Neuronal stem cell (in vitro differentiated cells): ENCODE measurements around the gene ARFGAP3.

Source experiments
- DNase-seq: peaks from one replicate; pipeline ENCODE4 v3.0.0-alpha.2; 2013; ENCODE audit warnings: low spot score
- H2AFZ ChIP-seq: one replicate; pipeline ENCODE4 v1.6.1; 2013; ENCODE audit warnings: mild to moderate bottlenecking, low read length, inconsistent platforms
- H2AK5ac ChIP-seq: 2 replicates; pipeline ENCODE4 v1.6.1; 2013; ENCODE audit warnings: low read depth, mild to moderate bottlenecking, inconsistent platforms, low read length, moderate library complexity, mixed read lengths
- H2BK120ac ChIP-seq: 2 replicates; pipeline ENCODE4 v1.6.1; 2013; ENCODE audit warnings: low read depth, mild to moderate bottlenecking, inconsistent platforms, low read length, moderate library complexity, mixed read lengths
- H2BK12ac ChIP-seq: one replicate; pipeline ENCODE4 v1.6.1; 2013; ENCODE audit warnings: low read length, inconsistent platforms
- H2BK15ac ChIP-seq: 2 replicates; pipeline ENCODE4 v1.6.1; 2013; ENCODE audit warnings: mild to moderate bottlenecking, low read length, inconsistent platforms, mixed read lengths
- H2BK5ac ChIP-seq: one replicate; pipeline ENCODE4 v1.6.1; 2013; ENCODE audit warnings: inconsistent platforms, mild to moderate bottlenecking, low read length, moderate library complexity
- H3K14ac ChIP-seq: one replicate; pipeline ENCODE4 v1.6.1; 2013; ENCODE audit warnings: low read length, inconsistent platforms
- H3K18ac ChIP-seq: 2 replicates; pipeline ENCODE4 v1.6.1; 2013; ENCODE audit warnings: low read length, inconsistent platforms
- H3K23ac ChIP-seq: 2 replicates; pipeline ENCODE4 v1.6.1; 2013; ENCODE audit warnings: low read depth, mild to moderate bottlenecking, mixed read lengths, low read length, inconsistent platforms; ENCODE audit not compliant: poor library complexity
- H3K27ac ChIP-seq: replicated peaks from 3 replicates; pipeline ENCODE4 v1.5.1; 2013; ENCODE audit warnings: low read length, inconsistent platforms
- H3K27me3 ChIP-seq, 3 experiments: 2 replicates each; pipeline ENCODE4 v1.6.1; 2013; ENCODE audit warnings: low read length in 3 of 3, mild to moderate bottlenecking in 2 of 3, inconsistent platforms in 1 of 3, low read depth in 1 of 3, mixed read lengths in 1 of 3, moderate library complexity in 1 of 3; ENCODE audit not compliant: control insufficient read depth in 3 of 3, insufficient read depth in 3 of 3
- H3K36me3 ChIP-seq, 2 donors: replicated peaks in 1 of 2; 2 replicates each; pipeline ENCODE4 v1.6.1; 2013; ENCODE audit warnings: low read length in 2 of 2; ENCODE audit not compliant: control insufficient read depth in 2 of 2, insufficient read depth in 2 of 2
- H3K4ac ChIP-seq: 2 replicates; pipeline ENCODE4 v1.6.1; 2013; ENCODE audit warnings: inconsistent platforms, mild to moderate bottlenecking, low read length, moderate library complexity
- H3K4me1 ChIP-seq, 2 donors: 1 replicate in 1 of 2; 2 replicates in 1 of 2; pipeline ENCODE4 v1.6.1; 2013; ENCODE audit warnings: low read length in 2 of 2, low read depth in 1 of 2; ENCODE audit not compliant: control insufficient read depth in 2 of 2, insufficient read depth in 1 of 2
- H3K4me2 ChIP-seq: one replicate; pipeline ENCODE4 v1.6.1; 2013; ENCODE audit warnings: mild to moderate bottlenecking, low read length, inconsistent platforms; ENCODE audit not compliant: insufficient read depth, poor library complexity, severe bottlenecking
- H3K4me3 ChIP-seq, 2 donors: 2 replicates each; pipeline ENCODE4 v1.5.1; 2013; ENCODE audit warnings: low read length in 2 of 2, mild to moderate bottlenecking in 2 of 2, inconsistent platforms in 1 of 2, moderate library complexity in 1 of 2
- H3K79me1 ChIP-seq: one replicate; pipeline ENCODE4 v1.6.1; 2013; ENCODE audit warnings: low read depth, mild to moderate bottlenecking, inconsistent platforms, low read length, moderate library complexity
- H3K9ac ChIP-seq: one replicate; pipeline ENCODE4 v1.6.1; 2013; ENCODE audit warnings: mild to moderate bottlenecking, low read depth, low read length, inconsistent platforms; ENCODE audit not compliant: poor library complexity
- H3K9me3 ChIP-seq, 2 donors: replicated peaks in 1 of 2; 2 replicates each; pipeline versions ENCODE3 to v1.6.1; 2013; ENCODE audit warnings: low read length in 2 of 2, mild to moderate bottlenecking in 2 of 2, inconsistent platforms in 1 of 2, low read depth in 1 of 2, mixed read lengths in 1 of 2, moderate library complexity in 1 of 2; ENCODE audit not compliant: control insufficient read depth in 2 of 2, insufficient read depth in 1 of 2
- H4K8ac ChIP-seq: one replicate; pipeline ENCODE4 v1.6.1; 2013; ENCODE audit warnings: low read depth, mild to moderate bottlenecking, inconsistent platforms, low read length, moderate library complexity
- H4K91ac ChIP-seq: one replicate; pipeline ENCODE4 v1.6.1; 2013; ENCODE audit warnings: low read length, low read depth, mild to moderate bottlenecking, inconsistent platforms; ENCODE audit not compliant: poor library complexity
- WGBS, 2 donors: extraction: QIAGEN DNeasy Blood & Tissue Kit; methylation state at CpG; one replicate each; pipeline ENCODE4 v1.1.7; 2013; ENCODE audit warnings: missing lambda C conversion rate in 2 of 2, mixed read lengths in 1 of 2; ENCODE audit not compliant: insufficient read length in 2 of 2, insufficient replicate concordance in 1 of 2; ENCODE audit errors: extremely low coverage in 2 of 2; 5-methylcytosine and 5-hydroxymethylcytosine counted together

ARFGAP3 gene

DNA sequence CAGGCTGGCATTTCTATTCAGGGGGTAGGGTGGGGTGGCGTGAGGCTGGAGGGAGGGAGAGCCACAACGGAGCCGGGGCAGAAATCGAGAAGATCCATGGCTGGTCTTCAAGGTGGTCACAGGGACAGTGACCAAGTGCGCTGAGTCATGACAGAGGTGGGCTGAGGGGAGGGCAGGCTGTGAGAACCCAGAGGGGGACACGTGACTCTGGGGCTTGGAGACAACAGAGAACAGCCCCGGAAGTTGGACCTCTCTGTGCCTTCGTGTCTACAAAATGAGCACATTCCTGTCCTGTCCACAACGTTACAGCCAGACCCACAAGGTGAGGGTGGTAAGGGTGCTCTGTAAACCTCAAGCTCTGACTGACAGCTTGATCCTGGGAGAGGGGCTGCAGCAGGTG lies 35.1 kb upstream of the ARFGAP3 start:
- no peak for DNase-seq
- Histone ChIP-seq H3K23ac (no peak overlapping the region), H4K91ac (no peak overlapping the region), H2AFZ (no peak overlapping the region), H4K8ac (no peak overlapping the region), H3K9ac (no peak overlapping the region), H2BK120ac (no peak overlapping the region), H2BK15ac (no peak overlapping the region), H3K4me3 (no peak overlapping the region), H3K27ac (no peak overlapping the region), H3K9me3 (no peaks in the 10 kb centered on the region), H3K79me1 (peaks cover 2% of the 10 kb centered on the region), H2BK5ac (peak overlapping the region; percentile 19), H3K4ac (no peak overlapping the region), H3K4me1 (peaks cover 0 to 4% of the 10 kb centered on the region in 2 donors), H3K4me2 (no peak overlapping the region), H3K27me3 (no peaks in the 10 kb centered on the region), H3K14ac (no peak overlapping the region), H2BK12ac (no peak overlapping the region), H3K36me3 (peaks cover 19 to 65% of the 10 kb centered on the region in 2 donors), H3K18ac (peak overlapping the region; percentile 40), H2AK5ac (no peak overlapping the region)
- WGBS, 2 donors, result no CpG with 5 or more reads among the region's 9 CpGs

- Histone ChIP-seq H3K18ac (no peak overlapping the region), H3K9ac (no peak overlapping the region), H3K23ac (peak overlapping the region; percentile 8), H3K9me3 (no peaks in the 10 kb centered on the region), H2AK5ac (no peak overlapping the region), H2BK12ac (no peak overlapping the region), H2BK5ac (peak overlapping the region; percentile 19), H4K8ac (no peak overlapping the region), H2AFZ (no peak overlapping the region), H2BK120ac (no peak overlapping the region), H3K27me3 (no peaks in the 10 kb centered on the region), H3K4me3 (peak overlapping the region in 1 of 2 donors; percentile 50), H2BK15ac (no peak overlapping the region), H3K4me2 (no peak overlapping the region), H3K4me1 (peaks cover 0 to 4% of the 10 kb centered on the region in 2 donors), H3K36me3 (peaks cover 21 to 70% of the 10 kb centered on the region in 2 donors), H3K27ac (no peak overlapping the region), H4K91ac (no peak overlapping the region), H3K4ac (no peak overlapping the region), H3K14ac (no peak overlapping the region), H3K79me1 (peaks cover 2% of the 10 kb centered on the region)
- no CpG with 5 or more reads among the region's 3 CpGs for WGBS, 2 donors
- no peak for DNase-seq
Observed at GRCh38 chr22:42891696-42892095, 34.6 kb upstream of the ARFGAP3 start.

DNA sequence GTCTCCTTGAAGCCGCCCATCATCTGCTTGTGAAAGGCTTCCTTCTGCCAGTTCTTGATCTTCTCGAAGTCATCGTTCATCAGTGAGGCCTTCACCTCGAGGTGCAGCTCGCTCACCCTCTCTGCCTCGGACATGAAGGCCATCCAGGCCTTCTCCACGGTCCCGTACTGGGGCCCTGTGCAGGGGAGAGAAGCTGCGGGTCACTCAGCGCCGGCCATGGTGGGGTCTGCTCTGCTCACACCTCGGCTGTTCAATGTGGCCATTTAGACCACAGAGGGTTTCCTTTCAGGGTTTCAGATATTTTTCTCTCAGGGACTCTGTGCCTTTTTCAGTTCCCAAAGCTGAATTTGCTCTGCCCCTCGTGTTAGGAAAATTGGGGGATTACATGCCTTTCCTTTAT lies 33.9 kb upstream of the ARFGAP3 start:
- no CpG with 5 or more reads among the region's 13 CpGs for WGBS, 2 donors
- no peaks in the 10 kb centered on the region for H3K9me3 ChIP-seq
- H3K27me3 ChIP-seq, result no peaks in the 10 kb centered on the region
- H3K4me2 ChIP-seq, result no peak overlapping the region
- H3K4me1 ChIP-seq, result peaks cover 0 to 4% of the 10 kb centered on the region in 2 donors
- H3K23ac ChIP-seq, result no peak overlapping the region
- H3K4me3 ChIP-seq, result no peak overlapping the region
- peaks cover 24 to 77% of the 10 kb centered on the region in 2 donors for H3K36me3 ChIP-seq
- no peak overlapping the region for H2BK12ac ChIP-seq
- no peak overlapping the region for H2AFZ ChIP-seq
- no peak overlapping the region for H2AK5ac ChIP-seq
- no peak overlapping the region for H3K18ac ChIP-seq
- no peak overlapping the region for H2BK5ac ChIP-seq
- no peak overlapping the region for H3K27ac ChIP-seq
- H3K14ac ChIP-seq, result no peak overlapping the region
- no peak overlapping the region for H2BK120ac ChIP-seq
- H3K79me1 ChIP-seq, result peaks cover 2% of the 10 kb centered on the region
- H3K9ac ChIP-seq, result no peak overlapping the region
- H2BK15ac ChIP-seq, result no peak overlapping the region
- DNase-seq, result no peak
- H3K4ac ChIP-seq, result no peak overlapping the region
- no peak overlapping the region for H4K8ac ChIP-seq
- no peak overlapping the region for H4K91ac ChIP-seq

GRCh38 chr22:42889304-42889703 lies 32.2 kb upstream of the ARFGAP3 start:
- H3K4ac ChIP-seq, result no peak overlapping the region
- no peak overlapping the region for H3K23ac ChIP-seq
- H3K14ac ChIP-seq, result no peak overlapping the region
- H3K36me3 ChIP-seq, result peaks cover 34 to 94% of the 10 kb centered on the region in 2 donors
- H3K9ac ChIP-seq, result peak overlapping the region; percentile 63
- DNase-seq, result no peak
- no peak overlapping the region for H4K8ac ChIP-seq
- no peak overlapping the region for H2BK120ac ChIP-seq
- H2AFZ ChIP-seq, result no peak overlapping the region
- no peaks in the 10 kb centered on the region for H3K27me3 ChIP-seq
- no peak overlapping the region for H3K4me2 ChIP-seq
- no peak overlapping the region for H3K4me3 ChIP-seq
- H3K18ac ChIP-seq, result no peak overlapping the region
- H2BK12ac ChIP-seq, result peak overlapping the region; percentile 46
- no peak overlapping the region for H4K91ac ChIP-seq
- H3K9me3 ChIP-seq, result no peaks in the 10 kb centered on the region
- H3K27ac ChIP-seq, result no peak overlapping the region
- no peak overlapping the region for H2AK5ac ChIP-seq
- peaks cover 0 to 4% of the 10 kb centered on the region in 2 donors for H3K4me1 ChIP-seq
- no CpG with 5 or more reads among the region's 4 CpGs for WGBS, 2 donors
- H2BK15ac ChIP-seq, result no peak overlapping the region
- no peak overlapping the region for H2BK5ac ChIP-seq
- H3K79me1 ChIP-seq, result peaks cover 2% of the 10 kb centered on the region
